Esophagus muscularis mucosa (tissue), 4 donors: ENCODE results near the gene JADE2.

Source experiments
- EP300 ChIP-seq: sonication (generic); formaldehyde crosslinking; IDR thresholded peaks from one replicate; pipeline ENCODE4 v1.6.1; 2017; ENCODE audit warnings: antibody characterized with exemption
- POLR2A ChIP-seq: fragments of 450-650 bp; IDR thresholded peaks from one replicate; pipeline ENCODE4 v1.6.1; 2017; ENCODE audit warnings: antibody characterized with exemption, moderate library complexity, mild to moderate bottlenecking, low read depth
- POLR2AphosphoS5 ChIP-seq, 2 donors: sonication (generic); formaldehyde crosslinking; IDR thresholded peaks; one replicate each; pipeline ENCODE4 v1.6.1; 2017; ENCODE audit warnings: antibody characterized with exemption in 2 of 2
- TF ChIP-seq, protein P1 (sequence below), 3 experiments: fragments of 200-600 bp in 2 of 3; fragments of 450-650 bp in 1 of 3; sonication (generic) in 2 of 3; IDR thresholded peaks; one replicate each; pipeline ENCODE4 v1.5.1; 2017 to 2019; ENCODE audit warnings: antibody characterized with exemption in 3 of 3, mild to moderate bottlenecking in 2 of 3, moderate library complexity in 1 of 3

DNA sequence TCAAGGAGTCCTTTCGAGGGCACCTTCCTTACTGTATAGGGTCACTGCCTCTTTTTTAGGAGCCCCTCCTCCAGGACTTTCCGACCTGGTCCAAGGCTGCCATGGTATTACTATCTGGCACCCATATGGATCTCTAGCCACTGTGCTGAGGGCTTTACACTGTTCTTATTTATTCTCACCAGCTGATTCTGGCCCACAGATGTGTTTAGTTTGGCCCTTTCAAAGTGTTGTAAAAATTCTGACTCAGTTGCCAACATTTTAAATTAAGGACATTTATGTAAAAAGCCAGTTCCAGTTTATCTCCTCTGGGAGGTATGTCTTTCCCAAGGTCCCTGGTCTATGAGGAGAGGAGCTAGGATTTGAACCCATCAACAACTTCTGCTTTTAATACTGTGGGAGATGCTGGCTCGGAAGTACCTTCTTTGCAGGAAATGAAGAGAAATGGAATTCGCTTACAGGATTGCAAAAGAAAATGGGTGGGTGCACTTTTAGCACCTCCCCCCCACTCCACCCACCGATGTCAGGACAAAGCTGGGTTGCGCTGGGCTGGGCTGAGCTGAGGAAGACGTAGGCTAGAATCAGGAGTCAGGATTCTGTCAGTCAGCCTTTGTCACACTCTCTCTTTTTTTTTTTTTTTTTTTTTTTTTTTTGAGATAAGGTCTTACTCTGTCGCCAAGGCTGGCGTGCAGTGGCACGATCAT, 7.8 kb downstream of the JADE2 start:
- no peak for TF ChIP-seq POLR2A
- peak; percentile 25 to 56 for TF ChIP-seq POLR2AphosphoS5 (IDR thresholded peaks at IDR 0.05)
- TF ChIP-seq EP300, result no peak
- TF ChIP-seq, protein P1, sequence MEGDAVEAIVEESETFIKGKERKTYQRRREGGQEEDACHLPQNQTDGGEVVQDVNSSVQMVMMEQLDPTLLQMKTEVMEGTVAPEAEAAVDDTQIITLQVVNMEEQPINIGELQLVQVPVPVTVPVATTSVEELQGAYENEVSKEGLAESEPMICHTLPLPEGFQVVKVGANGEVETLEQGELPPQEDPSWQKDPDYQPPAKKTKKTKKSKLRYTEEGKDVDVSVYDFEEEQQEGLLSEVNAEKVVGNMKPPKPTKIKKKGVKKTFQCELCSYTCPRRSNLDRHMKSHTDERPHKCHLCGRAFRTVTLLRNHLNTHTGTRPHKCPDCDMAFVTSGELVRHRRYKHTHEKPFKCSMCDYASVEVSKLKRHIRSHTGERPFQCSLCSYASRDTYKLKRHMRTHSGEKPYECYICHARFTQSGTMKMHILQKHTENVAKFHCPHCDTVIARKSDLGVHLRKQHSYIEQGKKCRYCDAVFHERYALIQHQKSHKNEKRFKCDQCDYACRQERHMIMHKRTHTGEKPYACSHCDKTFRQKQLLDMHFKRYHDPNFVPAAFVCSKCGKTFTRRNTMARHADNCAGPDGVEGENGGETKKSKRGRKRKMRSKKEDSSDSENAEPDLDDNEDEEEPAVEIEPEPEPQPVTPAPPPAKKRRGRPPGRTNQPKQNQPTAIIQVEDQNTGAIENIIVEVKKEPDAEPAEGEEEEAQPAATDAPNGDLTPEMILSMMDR (IDR thresholded peaks at IDR 0.05), result no peak
